Measurements from ENCODE around the gene MAPK10. TPM values are rescaled to one million over a fixed set of nuclear protein-coding genes. Genes with fewer than 3 reads are reported as not detected.

MAPK10 gene
- total and polyA plus RNA-seq, 2 donors (not counting 3 experiments of a cell fraction or from before 2014, with no cell fraction given) = 0.17 TPM; not detected in 1

DNA sequence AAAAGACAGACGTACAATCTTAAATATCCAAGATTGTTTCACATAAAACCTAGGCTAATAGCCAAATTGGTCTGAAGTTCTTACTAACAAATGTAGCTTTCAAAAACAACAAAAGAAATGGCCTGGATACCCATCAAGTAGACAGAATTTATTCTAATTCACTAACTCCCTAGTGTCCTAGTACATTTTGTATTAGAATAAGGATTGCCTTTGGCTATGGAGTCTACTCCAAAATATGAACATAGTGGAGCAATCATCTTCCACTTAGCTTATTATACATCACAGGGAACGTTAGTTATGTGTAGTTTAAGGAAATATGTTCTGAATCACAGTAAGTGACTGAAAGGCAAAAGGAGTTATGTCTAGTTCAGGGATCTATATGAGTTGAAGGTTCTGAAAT lies 81.7 kb downstream of the MAPK10 start:
- H3K4me1 ChIP-seq (ENCODE audit: control insufficient read depth, extremely low read depth, insufficient read depth, low read length) = no peaks in the 10 kb centered on the region
- no peak overlapping the region for H3K4me2 ChIP-seq (ENCODE audit: insufficient read depth, low read length)
- FAIRE-seq (no peak), DNase-seq (ENCODE audit: low read depth, low spot score) (no peak)
- H3K9me1 ChIP-seq (replicated peaks; ENCODE audit: control insufficient read depth, extremely low read depth, insufficient read depth, low read length) = no peaks in the 10 kb centered on the region
- TF ChIP-seq, protein P1, sequence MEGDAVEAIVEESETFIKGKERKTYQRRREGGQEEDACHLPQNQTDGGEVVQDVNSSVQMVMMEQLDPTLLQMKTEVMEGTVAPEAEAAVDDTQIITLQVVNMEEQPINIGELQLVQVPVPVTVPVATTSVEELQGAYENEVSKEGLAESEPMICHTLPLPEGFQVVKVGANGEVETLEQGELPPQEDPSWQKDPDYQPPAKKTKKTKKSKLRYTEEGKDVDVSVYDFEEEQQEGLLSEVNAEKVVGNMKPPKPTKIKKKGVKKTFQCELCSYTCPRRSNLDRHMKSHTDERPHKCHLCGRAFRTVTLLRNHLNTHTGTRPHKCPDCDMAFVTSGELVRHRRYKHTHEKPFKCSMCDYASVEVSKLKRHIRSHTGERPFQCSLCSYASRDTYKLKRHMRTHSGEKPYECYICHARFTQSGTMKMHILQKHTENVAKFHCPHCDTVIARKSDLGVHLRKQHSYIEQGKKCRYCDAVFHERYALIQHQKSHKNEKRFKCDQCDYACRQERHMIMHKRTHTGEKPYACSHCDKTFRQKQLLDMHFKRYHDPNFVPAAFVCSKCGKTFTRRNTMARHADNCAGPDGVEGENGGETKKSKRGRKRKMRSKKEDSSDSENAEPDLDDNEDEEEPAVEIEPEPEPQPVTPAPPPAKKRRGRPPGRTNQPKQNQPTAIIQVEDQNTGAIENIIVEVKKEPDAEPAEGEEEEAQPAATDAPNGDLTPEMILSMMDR (IDR thresholded peaks at IDR 0.05; ENCODE audit: extremely low read depth in 1 of 2, insufficient read depth in 1 of 2, low read depth in 1 of 2, low read length in 2 of 2) = no peak
- TF ChIP-seq JUN (IDR thresholded peaks at IDR 0.05; ENCODE audit: borderline replicate concordance, insufficient read depth, insufficient read length, low read depth) (no peak), EZH2 (IDR thresholded peaks at IDR 0.05; ENCODE audit: borderline replicate concordance, low read depth, low read length, severe bottlenecking) (no peak), POLR2A (IDR thresholded peaks at IDR 0.05; ENCODE audit: low read depth, low read length) (no peak), POLR2AphosphoS5 (IDR thresholded peaks at IDR 0.05; ENCODE audit: insufficient read depth, low read depth, low read length) (no peak), GATA2 (IDR thresholded peaks at IDR 0.05; ENCODE audit: insufficient read depth, insufficient read length, low read depth, low read length) (no peak), MYC (IDR thresholded peaks at IDR 0.05; ENCODE audit: low read depth, low read length) (no peak)
- TF ChIP-seq, protein P2, sequence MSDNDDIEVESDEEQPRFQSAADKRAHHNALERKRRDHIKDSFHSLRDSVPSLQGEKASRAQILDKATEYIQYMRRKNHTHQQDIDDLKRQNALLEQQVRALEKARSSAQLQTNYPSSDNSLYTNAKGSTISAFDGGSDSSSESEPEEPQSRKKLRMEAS (IDR thresholded peaks at IDR 0.05; ENCODE audit: insufficient read depth, insufficient read length) = no peak
- no peaks in the 10 kb centered on the region for H3K79me2 ChIP-seq (ENCODE audit: control insufficient read depth, insufficient read depth, low read length)
- intact Hi-C loops (cut with micrococcal nuclease) = no loop called here
- no peaks in the 10 kb centered on the region for H3K9me3 ChIP-seq (replicated peaks; ENCODE audit: control insufficient read depth, insufficient read depth, low read length)
- dilution Hi-C loops (cut with MboI; ENCODE audit: extremely low pct_ligation_motif_present, low sequenced_read_pairs) = no loop called here
- BruUV-seq (replicated peaks) = no TSS peak
- H2AFZ ChIP-seq (ENCODE audit: low read depth, low read length) = no peak overlapping the region
- ChIA-PET POLR2A (no interaction called here), CTCF (no interaction called here)
- H3K27ac ChIP-seq (ENCODE audit: insufficient read depth, low read depth, low read length) = no peak overlapping the region
- no peaks in the 10 kb centered on the region for H4K20me1 ChIP-seq (replicated peaks; ENCODE audit: control insufficient read depth, extremely low read depth, insufficient read depth, low read length)
- no peak overlapping the region for H3K9ac ChIP-seq (replicated peaks; ENCODE audit: extremely low read depth, insufficient read depth, low read length)
- no peaks in the 10 kb centered on the region for H3K27me3 ChIP-seq (ENCODE audit: control insufficient read depth in 2 of 2, insufficient read depth in 2 of 2, low read length in 2 of 2)
- H3K4me3 ChIP-seq (replicated peaks in 1 of 3; ENCODE audit: insufficient read depth in 1 of 3, low read depth in 1 of 3, low read length in 3 of 3) = no peak overlapping the region
- H3K36me3 ChIP-seq (ENCODE audit: control insufficient read depth in 2 of 2, extremely low read depth in 1 of 2, insufficient read depth in 2 of 2, low read length in 2 of 2) = no peaks in the 10 kb centered on the region

Measured in endothelial cell of umbilical vein (primary cell).